HCT116 (cell line): ENCODE results near the gene CSNK1G2. TPM values are rescaled to one million over a fixed set of nuclear protein-coding genes. Genes with fewer than 3 reads are reported as not detected.

Source experiments
- ATAC-seq: fragments of 200-7000 bp; cut with Tn5 transposase; 2 replicates; pipeline ENCODE4 v1.9.1; 2020; ENCODE audit warnings: mild to moderate bottlenecking, moderate library complexity
- BruUV-seq: library from RNA; stranded (reverse); fragments of 400-500 nt; replicated peaks from 2 replicates; lab custom pipeline; 2021; lab: Mats Ljungman, UMichigan
- CTCF ChIA-PET: fragments of 300-600 bp; sonication (Branson Sonifier 250); formaldehyde crosslinking; loops from one replicate; lab custom pipeline; 2021; ENCODE audit warnings: antibody characterized with exemption; lab: Charles Lee
- POLR2A ChIA-PET: fragments of 300-600, 350-600 bp; sonication (Branson Sonifier 250); formaldehyde crosslinking; loops from one replicate; lab custom pipeline; 2021; ENCODE audit warnings: antibody characterized with exemption; lab: Charles Lee
- RAD21 ChIA-PET, 2 experiments: fragments of 300-600 bp; sonication (Branson Sonifier 250); formaldehyde crosslinking; loops; one replicate each; lab custom pipeline; 2023; ENCODE audit warnings: low total read pairs in 2 of 2; ENCODE audit not compliant: uncharacterized antibody in 2 of 2, unreplicated experiment in 2 of 2, low non-redundant PET in 1 of 2; lab: Charles Lee
- DNase-seq: peaks from one replicate; pipeline ENCODE4 v3.0.0-alpha.2; 2010; ENCODE audit warnings: low read depth, low spot score
- H2AFZ ChIP-seq: fragments of 200-600 bp; shearing (Covaris generic), sonication (generic); 2 replicates; pipeline ENCODE4 v1.6.1; 2017; ENCODE audit warnings: low read depth, mixed run types, mixed read lengths, antibody characterized with exemption, low read length; ENCODE audit not compliant: poor library complexity, severe bottlenecking
- H3K27ac ChIP-seq: 2 replicates; pipeline ENCODE4 v1.5.1; 2012; ENCODE audit warnings: low read depth, low read length
- H3K27me3 ChIP-seq: fragments of 200-600 bp; sonication (generic); 2 replicates; pipeline ENCODE4 v1.6.1; 2016; ENCODE audit warnings: mixed run types, low read length, mixed read lengths; ENCODE audit not compliant: insufficient read depth
- H3K36me3 ChIP-seq, 2 experiments: fragments of 200-500 bp in 1 of 2; fragments of 200-600 bp in 1 of 2; sonication (Bioruptor generic) in 1 of 2; sonication (generic) in 1 of 2; 2 replicates each; pipeline versions ENCODE4 v1.5.1 to v1.6.1; 2014 to 2016; ENCODE audit warnings: low read length in 2 of 2, inconsistent platforms in 1 of 2, mixed read lengths in 1 of 2, mixed run types in 1 of 2; ENCODE audit not compliant: insufficient read depth in 2 of 2, control insufficient read depth in 1 of 2
- H3K4me1 ChIP-seq, 2 experiments: fragments of 200-600 bp in 1 of 2; sonication (generic) in 1 of 2; 2 replicates each; pipeline versions ENCODE4 v1.5.1 to v1.6.1; 2012 to 2017; ENCODE audit warnings: low read length in 2 of 2, inconsistent platforms in 1 of 2, mild to moderate bottlenecking in 1 of 2, mixed read lengths in 1 of 2, mixed run types in 1 of 2, moderate library complexity in 1 of 2; ENCODE audit not compliant: insufficient read depth in 2 of 2, control insufficient read depth in 1 of 2
- H3K4me2 ChIP-seq: fragments of 200-600 bp; sonication (generic); 2 replicates; pipeline ENCODE4 v1.6.1; 2017; ENCODE audit warnings: mixed run types, low read length, mixed read lengths
- H3K4me3 ChIP-seq, 2 experiments: fragments of 200-600 bp in 1 of 2; sonication (generic) in 1 of 2; replicated peaks in 1 of 2; 2 replicates each; pipeline ENCODE4 v1.5.1; 2011 to 2016; ENCODE audit warnings: low read length in 2 of 2, control low read depth in 1 of 2, low read depth in 1 of 2, mild to moderate bottlenecking in 1 of 2, mixed read lengths in 1 of 2, mixed run types in 1 of 2
- H3K79me2 ChIP-seq: fragments of 200-600 bp; sonication (generic); 2 replicates; pipeline ENCODE4 v1.6.1; 2017; ENCODE audit warnings: mild to moderate bottlenecking, mixed run types, low read length, moderate library complexity, mixed read lengths; ENCODE audit not compliant: insufficient read depth
- H3K9ac ChIP-seq: fragments of 200-600 bp; sonication (generic); 2 replicates; pipeline ENCODE4 v1.6.1; 2016; ENCODE audit warnings: low read length, mixed read lengths
- H3K9me2 ChIP-seq: fragments of 200-600 bp; sonication (generic), shearing (Covaris generic); 2 replicates; pipeline ENCODE4 v1.6.1; 2017; ENCODE audit warnings: mixed run types, mild to moderate bottlenecking, moderate library complexity; ENCODE audit not compliant: insufficient read depth
- H3K9me3 ChIP-seq, 2 experiments: fragments of 200-500 bp in 1 of 2; fragments of 200-600 bp in 1 of 2; sonication (Bioruptor generic) in 1 of 2; sonication (generic) in 1 of 2; 2 replicates each; pipeline ENCODE4 v1.6.1; 2014 to 2017; ENCODE audit warnings: low read length in 2 of 2, mixed read lengths in 2 of 2, inconsistent platforms in 1 of 2, low read depth in 1 of 2, mild to moderate bottlenecking in 1 of 2, mixed run types in 1 of 2, moderate library complexity in 1 of 2; ENCODE audit not compliant: control insufficient read depth in 1 of 2, insufficient read depth in 1 of 2
- H4K20me1 ChIP-seq: fragments of 200-600 bp; sonication (generic), shearing (Covaris generic); 2 replicates; pipeline ENCODE4 v1.6.1; 2017; ENCODE audit warnings: mixed run types, mild to moderate bottlenecking, moderate library complexity; ENCODE audit not compliant: insufficient read depth
- ATF3 ChIP-seq: IDR thresholded peaks from 2 replicates; pipeline ENCODE4 v1.6.1; 2012
- EGR1 ChIP-seq: IDR thresholded peaks from 2 replicates; pipeline ENCODE4 v1.6.1; 2012; ENCODE audit warnings: low read depth
- EZH2phosphoT487 ChIP-seq: fragments of 200-600 bp; IDR thresholded peaks from 2 replicates; pipeline ENCODE4 v1.6.1; 2018; ENCODE audit warnings: antibody characterized with exemption, borderline replicate concordance
- FOSL1 ChIP-seq: IDR thresholded peaks from 2 replicates; pipeline ENCODE4 v1.6.1; 2012; ENCODE audit warnings: low read depth
- MAX ChIP-seq: IDR thresholded peaks from 2 replicates; pipeline ENCODE4 v1.6.1; 2012
- POLR2AphosphoS5 ChIP-seq: IDR thresholded peaks from 2 replicates; pipeline ENCODE4 v1.6.1; 2011; ENCODE audit warnings: mild to moderate bottlenecking, low read depth, low read length, moderate library complexity
- SP1 ChIP-seq: IDR thresholded peaks from 2 replicates; pipeline ENCODE4 v1.6.1; 2012; ENCODE audit warnings: low read depth
- SRF ChIP-seq: IDR thresholded peaks from 2 replicates; pipeline ENCODE4 v1.6.1; 2012; ENCODE audit warnings: low read depth
- ZNF274 ChIP-seq: fragments of 200-500 bp; sonication (Bioruptor generic); IDR thresholded peaks from 2 replicates; pipeline ENCODE4 v1.6.1; 2014; ENCODE audit warnings: mild to moderate bottlenecking, low read depth, low read length, inconsistent platforms
- intact Hi-C: fragments of 100-400 bp; cut with micrococcal nuclease; formaldehyde crosslinking; loops from 2 replicates; pipeline ENCODE4 v1.10.0; 2022
- total RNA-seq: library from RNA; stranded (reverse); gene quantifications from one replicate; pipeline ENCODE4 v1.2.1, GENCODE V29; 2021; ENCODE audit not compliant: unreplicated experiment
- TF ChIP-seq, protein P1 (sequence below), 3 experiments: fragments of 200-600 bp in 1 of 3; sonication (generic) in 1 of 3; IDR thresholded peaks in 2 of 3; conservative IDR thresholded peaks in 1 of 3; 2 replicates each; pipeline ENCODE4 v1.5.1; 2012 to 2017; ENCODE audit warnings: low read depth in 2 of 3, low read length in 2 of 3, antibody characterized with exemption in 1 of 3, borderline replicate concordance in 1 of 3, control low read depth in 1 of 3, mild to moderate bottlenecking in 1 of 3, mixed read lengths in 1 of 3, mixed run types in 1 of 3, moderate library complexity in 1 of 3; ENCODE audit not compliant: insufficient read depth in 1 of 3

CSNK1G2 gene
- total RNA-seq, 1 experiment from 2014 or later = 97.9 TPM

GRCh38 chr19:1981253-1981652, 40.3 kb downstream of the CSNK1G2 start:
- Histone ChIP-seq H3K4me1 (no peaks in the 10 kb centered on the region), H3K9me3 (no peaks in the 10 kb centered on the region), H3K27me3 (no peaks in the 10 kb centered on the region), H3K4me2 (no peak overlapping the region), H3K36me3 (peaks cover 4 to 15% of the 10 kb centered on the region in 2 experiments; a peak in 2 of 4 replicates), H3K79me2 (peaks cover 13% of the 10 kb centered on the region; the same call in 1 of the 2 replicates), H3K27ac (no peak overlapping the region), H3K4me3 (no peak overlapping the region), H3K9me2 (no peaks in the 10 kb centered on the region), H4K20me1 (no peaks in the 10 kb centered on the region), H2AFZ (no peak overlapping the region), H3K9ac (no peak overlapping the region)
- ChIA-PET RAD21 (no interaction called here), POLR2A (no interaction called here), CTCF (no interaction called here)
- ATAC-seq = no peak
- no TSS peak for BruUV-seq
- TF ChIP-seq FOSL1 = no peak
- no peak for TF ChIP-seq MAX
- TF ChIP-seq SP1 = no peak
- TF ChIP-seq, protein P1, sequence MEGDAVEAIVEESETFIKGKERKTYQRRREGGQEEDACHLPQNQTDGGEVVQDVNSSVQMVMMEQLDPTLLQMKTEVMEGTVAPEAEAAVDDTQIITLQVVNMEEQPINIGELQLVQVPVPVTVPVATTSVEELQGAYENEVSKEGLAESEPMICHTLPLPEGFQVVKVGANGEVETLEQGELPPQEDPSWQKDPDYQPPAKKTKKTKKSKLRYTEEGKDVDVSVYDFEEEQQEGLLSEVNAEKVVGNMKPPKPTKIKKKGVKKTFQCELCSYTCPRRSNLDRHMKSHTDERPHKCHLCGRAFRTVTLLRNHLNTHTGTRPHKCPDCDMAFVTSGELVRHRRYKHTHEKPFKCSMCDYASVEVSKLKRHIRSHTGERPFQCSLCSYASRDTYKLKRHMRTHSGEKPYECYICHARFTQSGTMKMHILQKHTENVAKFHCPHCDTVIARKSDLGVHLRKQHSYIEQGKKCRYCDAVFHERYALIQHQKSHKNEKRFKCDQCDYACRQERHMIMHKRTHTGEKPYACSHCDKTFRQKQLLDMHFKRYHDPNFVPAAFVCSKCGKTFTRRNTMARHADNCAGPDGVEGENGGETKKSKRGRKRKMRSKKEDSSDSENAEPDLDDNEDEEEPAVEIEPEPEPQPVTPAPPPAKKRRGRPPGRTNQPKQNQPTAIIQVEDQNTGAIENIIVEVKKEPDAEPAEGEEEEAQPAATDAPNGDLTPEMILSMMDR (IDR thresholded peaks at IDR 0.05 in 2 of 3, conservative IDR thresholded peaks at IDR 0.05 in 1 of 3; ENCODE audit: borderline replicate concordance in 1 of 3, insufficient read depth in 1 of 3, low read depth in 2 of 3, low read length in 2 of 3) = no peak
- no peak for TF ChIP-seq SRF
- no peak for TF ChIP-seq ZNF274
- no peak for TF ChIP-seq EZH2phosphoT487
- no peak for TF ChIP-seq EGR1
- no peak for TF ChIP-seq POLR2AphosphoS5
- no peak for TF ChIP-seq ATF3
- intact Hi-C loops = no loop called here
- no peak for DNase-seq
